Neural progenitor cell (in vitro differentiated cells): ENCODE data around the gene TPD52L1. TPM values are rescaled to one million over a fixed set of nuclear protein-coding genes. Genes with fewer than 3 reads are reported as not detected.

Source experiments
- DNase-seq: peaks from one replicate; pipeline ENCODE4 v3.0.0-alpha.2; 2016; ENCODE audit warnings: low spot score
- H2AFZ ChIP-seq: fragments of 200-600 bp; sonication (generic); replicated peaks from 2 replicates; pipeline ENCODE4 v1.6.1; 2016; ENCODE audit warnings: antibody characterized with exemption
- H3F3A ChIP-seq: fragments of 200-600 bp; sonication (generic); 2 replicates; pipeline ENCODE4 v1.6.1; 2016; ENCODE audit warnings: antibody characterized with exemption, low read depth
- H3K27ac ChIP-seq: fragments of 200-600 bp; sonication (generic); 2 replicates; pipeline ENCODE4 v1.5.1; 2016; ENCODE audit warnings: mild to moderate bottlenecking
- H3K27me3 ChIP-seq: fragments of 200-600 bp; sonication (generic); 2 replicates; pipeline ENCODE4 v1.6.1; 2016; ENCODE audit warnings: mild to moderate bottlenecking, moderate library complexity
- H3K36me3 ChIP-seq: fragments of 200-600 bp; sonication (generic); 2 replicates; pipeline ENCODE4 v1.5.1; 2016
- H3K4me1 ChIP-seq: fragments of 200-600 bp; sonication (generic); 2 replicates; pipeline ENCODE4 v1.6.1; 2016; ENCODE audit warnings: mixed run types
- H3K4me2 ChIP-seq: fragments of 200-600 bp; sonication (generic); 2 replicates; pipeline ENCODE4 v1.6.1; 2016
- H3K4me3 ChIP-seq: fragments of 200-600 bp; sonication (generic); 2 replicates; pipeline ENCODE4 v1.5.1; 2016
- H3K79me2 ChIP-seq: fragments of 200-600 bp; sonication (generic); 2 replicates; pipeline ENCODE4 v1.6.1; 2016; ENCODE audit warnings: low read depth
- H3K9ac ChIP-seq: fragments of 200-600 bp; sonication (generic); 2 replicates; pipeline ENCODE4 v1.6.1; 2016
- H3K9me3 ChIP-seq: fragments of 200-600 bp; sonication (generic); 2 replicates; pipeline ENCODE4 v1.5.1; 2016; ENCODE audit warnings: low read depth
- H4K20me1 ChIP-seq: fragments of 200-600 bp; sonication (generic); 2 replicates; pipeline ENCODE4 v1.6.1; 2016; ENCODE audit warnings: low read depth
- H3K27ac Mint-ChIP-seq: 3 replicates; pipeline ENCODE4 v1.8.0; 2021; ENCODE audit warnings: mixed read lengths
- H3K27me3 Mint-ChIP-seq: 2 replicates; pipeline ENCODE4 v1.8.0; 2022; ENCODE audit warnings: low read depth, mild to moderate bottlenecking, inconsistent platforms, moderate library complexity, mixed read lengths; ENCODE audit not compliant: insufficient read depth
- H3K36me3 Mint-ChIP-seq: 3 replicates; pipeline ENCODE4 v1.8.0; 2021; ENCODE audit warnings: mixed read lengths
- H3K4me1 Mint-ChIP-seq: 3 replicates; pipeline ENCODE4 v1.8.0; 2021; ENCODE audit warnings: mixed read lengths
- H3K4me3 Mint-ChIP-seq: 3 replicates; pipeline ENCODE4 v1.8.0; 2021; ENCODE audit warnings: mild to moderate bottlenecking, moderate library complexity, mixed read lengths
- H3K9me3 Mint-ChIP-seq: 3 replicates; pipeline ENCODE4 v1.8.0; 2020; ENCODE audit warnings: mixed read lengths
- EZH2 ChIP-seq: fragments of 200-600 bp; sonication (generic); IDR thresholded peaks from 2 replicates; pipeline ENCODE4 v1.6.1; 2017; ENCODE audit warnings: antibody characterized with exemption, mild to moderate bottlenecking, moderate library complexity
- EZH2phosphoT487 ChIP-seq: fragments of 200-600 bp; sonication (generic); IDR thresholded peaks from 2 replicates; pipeline ENCODE4 v1.6.1; 2017; ENCODE audit warnings: antibody characterized with exemption
- total RNA-seq: library from RNA; depleted of rRNA; stranded (reverse); fragments of >200 nt; gene quantifications from 2 replicates; pipeline ENCODE4 v1.2.3, GENCODE V29; 2015; ENCODE audit warnings: low replicate concordance
- TF ChIP-seq, protein P1 (sequence below): fragments of 200-600 bp; sonication (generic); IDR thresholded peaks from 2 replicates; pipeline ENCODE4 v1.5.1; 2017; ENCODE audit warnings: antibody characterized with exemption, mild to moderate bottlenecking

Gene TPD52L1
- total RNA-seq, 1 donor from 2014 or later, result 9.5 TPM

DNA sequence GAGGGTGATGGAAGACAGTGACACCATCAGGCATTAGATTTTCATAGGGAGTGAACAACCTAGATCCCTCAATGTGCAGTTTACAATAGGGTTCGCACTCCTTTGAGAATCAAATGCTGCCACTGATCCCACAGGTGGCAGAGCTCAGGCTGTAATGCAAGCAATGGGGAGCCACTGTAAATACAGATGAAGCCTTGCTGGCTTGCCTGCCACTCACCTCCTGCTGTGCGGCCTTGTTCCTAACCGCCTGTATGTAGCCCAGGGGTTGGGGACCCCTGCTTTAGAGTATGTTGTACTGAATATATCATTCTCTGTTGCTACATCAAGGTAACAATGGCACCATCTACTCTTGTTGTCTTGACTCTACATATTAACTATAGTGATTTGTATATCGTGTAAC is 37.1 kb downstream of the TPD52L1 start:
- TF ChIP-seq EZH2 (no peak), EZH2phosphoT487 (no peak)
- TF ChIP-seq, protein P1, sequence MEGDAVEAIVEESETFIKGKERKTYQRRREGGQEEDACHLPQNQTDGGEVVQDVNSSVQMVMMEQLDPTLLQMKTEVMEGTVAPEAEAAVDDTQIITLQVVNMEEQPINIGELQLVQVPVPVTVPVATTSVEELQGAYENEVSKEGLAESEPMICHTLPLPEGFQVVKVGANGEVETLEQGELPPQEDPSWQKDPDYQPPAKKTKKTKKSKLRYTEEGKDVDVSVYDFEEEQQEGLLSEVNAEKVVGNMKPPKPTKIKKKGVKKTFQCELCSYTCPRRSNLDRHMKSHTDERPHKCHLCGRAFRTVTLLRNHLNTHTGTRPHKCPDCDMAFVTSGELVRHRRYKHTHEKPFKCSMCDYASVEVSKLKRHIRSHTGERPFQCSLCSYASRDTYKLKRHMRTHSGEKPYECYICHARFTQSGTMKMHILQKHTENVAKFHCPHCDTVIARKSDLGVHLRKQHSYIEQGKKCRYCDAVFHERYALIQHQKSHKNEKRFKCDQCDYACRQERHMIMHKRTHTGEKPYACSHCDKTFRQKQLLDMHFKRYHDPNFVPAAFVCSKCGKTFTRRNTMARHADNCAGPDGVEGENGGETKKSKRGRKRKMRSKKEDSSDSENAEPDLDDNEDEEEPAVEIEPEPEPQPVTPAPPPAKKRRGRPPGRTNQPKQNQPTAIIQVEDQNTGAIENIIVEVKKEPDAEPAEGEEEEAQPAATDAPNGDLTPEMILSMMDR, result no peak
- peak overlapping the region; percentile 32 for H3K4me2 ChIP-seq
- Mint-ChIP-seq H3K9me3 (no peaks in the 10 kb centered on the region), H3K27ac (no peak overlapping the region), H3K4me1 (peaks cover 20% of the 10 kb centered on the region), H3K4me3 (no peak overlapping the region), H3K27me3 (peaks cover under 1% of the 10 kb centered on the region), H3K36me3 (no peaks in the 10 kb centered on the region)
- H3K4me1 ChIP-seq, result peaks cover 15% of the 10 kb centered on the region
- peak; percentile 43 for DNase-seq
- no peak overlapping the region for H3K4me3 ChIP-seq
- no peaks in the 10 kb centered on the region for H3K9me3 ChIP-seq
- H3K27me3 ChIP-seq, result no peaks in the 10 kb centered on the region
- H4K20me1 ChIP-seq, result no peaks in the 10 kb centered on the region
- H3F3A ChIP-seq, result no peaks in the 10 kb centered on the region
- H3K36me3 ChIP-seq, result no peaks in the 10 kb centered on the region
- H3K79me2 ChIP-seq, result no peaks in the 10 kb centered on the region
- H3K9ac ChIP-seq, result no peak overlapping the region
- no peak overlapping the region for H3K27ac ChIP-seq
- no peak overlapping the region for H2AFZ ChIP-seq

- peaks cover 15% of the 10 kb centered on the region for H3K4me1 ChIP-seq
- DNase-seq, result peak; percentile 65
- Mint-ChIP-seq H3K4me3 (no peak overlapping the region), H3K27ac (no peak overlapping the region), H3K9me3 (no peaks in the 10 kb centered on the region), H3K36me3 (no peaks in the 10 kb centered on the region), H3K4me1 (peaks cover 27% of the 10 kb centered on the region), H3K27me3 (peaks cover 2% of the 10 kb centered on the region)
- no peaks in the 10 kb centered on the region for H4K20me1 ChIP-seq
- no peaks in the 10 kb centered on the region for H3K36me3 ChIP-seq
- H3K27me3 ChIP-seq, result no peaks in the 10 kb centered on the region
- no peak for TF ChIP-seq EZH2phosphoT487
- TF ChIP-seq, protein P1, result peak; percentile 73
- peak overlapping the region; percentile 14 for H2AFZ ChIP-seq
- no peaks in the 10 kb centered on the region for H3F3A ChIP-seq
- no peak overlapping the region for H3K4me3 ChIP-seq
- no peak overlapping the region for H3K27ac ChIP-seq
- H3K79me2 ChIP-seq, result no peaks in the 10 kb centered on the region
- H3K9me3 ChIP-seq, result no peaks in the 10 kb centered on the region
- no peak overlapping the region for H3K9ac ChIP-seq
- H3K4me2 ChIP-seq, result no peak overlapping the region
Observed at GRCh38 chr6:125191916-125192609, 38.5 kb downstream of the TPD52L1 start.

- H3K4me1 Mint-ChIP-seq, result peaks cover 32% of the 10 kb centered on the region
- Histone ChIP-seq H3F3A (no peaks in the 10 kb centered on the region), H3K27ac (no peak overlapping the region), H4K20me1 (no peaks in the 10 kb centered on the region), H3K79me2 (no peaks in the 10 kb centered on the region), H3K9me3 (no peaks in the 10 kb centered on the region), H3K4me1 (peaks cover 15% of the 10 kb centered on the region), H3K36me3 (no peaks in the 10 kb centered on the region), H3K27me3 (no peaks in the 10 kb centered on the region), H3K4me3 (no peak overlapping the region), H3K9ac (no peak overlapping the region), H3K4me2 (no peak overlapping the region), H2AFZ (peak overlapping the region; percentile 14)
- no peaks in the 10 kb centered on the region for H3K36me3 Mint-ChIP-seq
- H3K27ac Mint-ChIP-seq, result no peak overlapping the region
- H3K4me3 Mint-ChIP-seq, result no peak overlapping the region
- H3K27me3 Mint-ChIP-seq, result peaks cover 2% of the 10 kb centered on the region
- no peaks in the 10 kb centered on the region for H3K9me3 Mint-ChIP-seq
- no peak for DNase-seq
- TF ChIP-seq EZH2phosphoT487, result no peak
Observed at GRCh38 chr6:125192610-125192930, 39.0 kb downstream of the TPD52L1 start.

DNA sequence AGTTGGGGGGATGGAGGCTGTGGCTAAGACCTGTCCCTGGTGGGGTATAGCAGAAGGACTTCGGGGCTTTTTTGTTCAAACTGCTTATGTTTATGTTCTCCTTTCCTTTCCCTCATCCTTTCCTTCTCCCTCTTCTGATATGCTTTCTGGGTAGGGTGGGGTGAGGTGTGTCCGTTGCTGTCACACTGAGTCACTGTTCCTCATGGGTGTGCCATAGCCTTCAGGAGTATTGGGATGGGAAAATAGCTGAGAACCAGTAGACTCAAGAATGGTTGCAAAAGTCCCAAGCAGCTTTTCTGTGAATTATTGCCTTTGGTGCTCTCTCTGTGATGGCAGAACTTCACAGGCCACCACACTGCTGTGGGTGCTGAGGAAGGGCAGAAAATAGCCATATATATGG is 39.6 kb downstream of the TPD52L1 start:
- H4K20me1 ChIP-seq, result no peaks in the 10 kb centered on the region
- no peak overlapping the region for H3K9ac ChIP-seq
- no peaks in the 10 kb centered on the region for H3K27me3 ChIP-seq
- H3K4me1 Mint-ChIP-seq, result peaks cover 34% of the 10 kb centered on the region
- peaks cover 2% of the 10 kb centered on the region for H3K27me3 Mint-ChIP-seq
- H2AFZ ChIP-seq, result no peak overlapping the region
- no peaks in the 10 kb centered on the region for H3K36me3 Mint-ChIP-seq
- H3K9me3 ChIP-seq, result no peaks in the 10 kb centered on the region
- no peak overlapping the region for H3K27ac ChIP-seq
- DNase-seq, result no peak
- no peak overlapping the region for H3K4me3 Mint-ChIP-seq
- peaks cover 15% of the 10 kb centered on the region for H3K4me1 ChIP-seq
- no peaks in the 10 kb centered on the region for H3F3A ChIP-seq
- H3K36me3 ChIP-seq, result no peaks in the 10 kb centered on the region
- H3K9me3 Mint-ChIP-seq, result no peaks in the 10 kb centered on the region
- TF ChIP-seq, protein P1, result no peak
- no peak for TF ChIP-seq EZH2
- no peaks in the 10 kb centered on the region for H3K79me2 ChIP-seq
- no peak overlapping the region for H3K27ac Mint-ChIP-seq
- H3K4me3 ChIP-seq, result no peak overlapping the region
- H3K4me2 ChIP-seq, result no peak overlapping the region
